Chondrocyte (in vitro differentiated cells): Measurements from ENCODE around the gene GFI1B. TPM values are rescaled to one million over a fixed set of nuclear protein-coding genes. Genes with fewer than 3 reads are reported as not detected.
A peak's percentile ranks its signal among the peaks of the same experiment; 100 is the strongest.

Experiments used
- DNase-seq: peaks from one replicate; pipeline ENCODE4 v3.0.0; 2021; ENCODE audit warnings: mixed read lengths, low spot score
- H3K27ac Mint-ChIP-seq: one replicate; pipeline ENCODE4 v1.8.0; 2021; ENCODE audit warnings: mild to moderate bottlenecking, moderate library complexity, mixed read lengths; ENCODE audit not compliant: unreplicated experiment
- H3K27me3 Mint-ChIP-seq: 2 replicates; pipeline ENCODE4 v1.8.0; 2021; ENCODE audit warnings: low read depth, mixed read lengths
- H3K36me3 Mint-ChIP-seq: 2 replicates; pipeline ENCODE4 v1.8.0; 2021; ENCODE audit warnings: low read depth, mixed read lengths
- H3K4me1 Mint-ChIP-seq: 2 replicates; pipeline ENCODE4 v1.8.0; 2021; ENCODE audit warnings: low read depth, mild to moderate bottlenecking, mixed read lengths
- H3K4me3 Mint-ChIP-seq: one replicate; pipeline ENCODE4 v1.8.0; 2021; ENCODE audit warnings: mild to moderate bottlenecking, moderate library complexity, mixed read lengths; ENCODE audit not compliant: unreplicated experiment
- H3K9me3 Mint-ChIP-seq: 2 replicates; pipeline ENCODE4 v1.8.0; 2021; ENCODE audit warnings: low read depth, mixed read lengths
- CTCF ChIP-seq: fragments of 200-600 bp; sonication (generic); IDR thresholded peaks from 2 replicates; pipeline ENCODE4 v1.5.0; 2021; ENCODE audit warnings: antibody characterized with exemption, mild to moderate bottlenecking, moderate library complexity
- total RNA-seq: library from RNA; stranded (reverse); gene quantifications from 3 replicates; pipeline ENCODE4 v1.2.1, GENCODE V29; 2021

GFI1B gene
- total RNA-seq, 1 donor from 2014 or later: not detected

- H3K4me3 Mint-ChIP-seq: no peak overlapping the region
- no peaks in the 10 kb centered on the region for H3K36me3 Mint-ChIP-seq
- H3K9me3 Mint-ChIP-seq: no peaks in the 10 kb centered on the region
- DNase-seq: peak; percentile 71
- no peak for TF ChIP-seq CTCF
- H3K27me3 Mint-ChIP-seq: peaks cover 50% of the 10 kb centered on the region
- H3K4me1 Mint-ChIP-seq: no peaks in the 10 kb centered on the region
- H3K27ac Mint-ChIP-seq: no peak overlapping the region
These were observed 13.1 kb downstream of the GFI1B start for GRCh38 chr9:132991351-132992300.

GRCh38 chr9:132993511-132993939 is 15.0 kb downstream of the GFI1B start:
- Mint-ChIP-seq H3K4me1 (peaks cover 3% of the 10 kb centered on the region), H3K27me3 (peaks cover 40% of the 10 kb centered on the region), H3K27ac (no peak overlapping the region), H3K4me3 (no peak overlapping the region), H3K36me3 (no peaks in the 10 kb centered on the region), H3K9me3 (no peaks in the 10 kb centered on the region)
- no peak for TF ChIP-seq CTCF
- DNase-seq: peak; percentile 39

GRCh38 chr9:132994410-132995120 is 16.1 kb downstream of the GFI1B start:
- Mint-ChIP-seq H3K36me3 (no peaks in the 10 kb centered on the region), H3K9me3 (no peaks in the 10 kb centered on the region), H3K4me1 (peaks cover 3% of the 10 kb centered on the region), H3K4me3 (no peak overlapping the region), H3K27ac (no peak overlapping the region), H3K27me3 (peaks cover 43% of the 10 kb centered on the region)
- no peak for TF ChIP-seq CTCF
- peak; percentile 52 for DNase-seq

GRCh38 chr9:132995121-132995420 is 16.6 kb downstream of the GFI1B start:
- Mint-ChIP-seq H3K9me3 (no peaks in the 10 kb centered on the region), H3K4me1 (peaks cover 3% of the 10 kb centered on the region), H3K27me3 (peaks cover 46% of the 10 kb centered on the region), H3K36me3 (no peaks in the 10 kb centered on the region), H3K27ac (no peak overlapping the region), H3K4me3 (no peak overlapping the region)
- TF ChIP-seq CTCF: no peak
- peak; percentile 79 for DNase-seq

- no peak for TF ChIP-seq CTCF
- peaks cover 53% of the 10 kb centered on the region for H3K27me3 Mint-ChIP-seq
- no peak overlapping the region for H3K27ac Mint-ChIP-seq
- no peaks in the 10 kb centered on the region for H3K9me3 Mint-ChIP-seq
- peaks cover 3% of the 10 kb centered on the region for H3K4me1 Mint-ChIP-seq
- H3K36me3 Mint-ChIP-seq: no peaks in the 10 kb centered on the region
- no peak for DNase-seq
- H3K4me3 Mint-ChIP-seq: no peak overlapping the region
These were observed 17.4 kb downstream of the GFI1B start for GRCh38 chr9:132995879-132996278.
